Middle frontal gyrus (tissue), 1 donor: ENCODE measurements around the gene GNS.

Experiments
- DNase-seq: peaks from one replicate; pipeline ENCODE4 v3.0.0-alpha.2; 2015; ENCODE audit warnings: low spot score; ENCODE audit errors: extremely low spot score

The GNS gene

GRCh38 chr12:64675795-64676194 is 83.4 kb downstream of the GNS start:
- no peak for DNase-seq

GRCh38 chr12:64674367-64674922 is 84.8 kb downstream of the GNS start:
- no peak for DNase-seq

- DNase-seq = no peak
Observed at GRCh38 chr12:64673490-64674169, 85.6 kb downstream of the GNS start.

GRCh38 chr12:64672925-64673409 is 86.2 kb downstream of the GNS start:
- no peak for DNase-seq

- DNase-seq = no peak
Observed at GRCh38 chr12:64671681-64672080, 87.5 kb downstream of the GNS start.

GRCh38 chr12:64670919-64671639 is 88.1 kb downstream of the GNS start:
- DNase-seq = no peak

- DNase-seq = no peak
Observed at GRCh38 chr12:64670019-64670418, 89.2 kb downstream of the GNS start.

- DNase-seq = no peak
Observed at GRCh38 chr12:64669270-64669842, 89.8 kb downstream of the GNS start.

GRCh38 chr12:64667793-64668192 is 91.4 kb downstream of the GNS start:
- DNase-seq = no peak

GRCh38 chr12:64666054-64666914 is 92.9 kb downstream of the GNS start:
- DNase-seq = no peak

- DNase-seq = no peak
Observed at GRCh38 chr12:64665514-64665913, 93.7 kb downstream of the GNS start.
